KBM-7 (cell line): ENCODE measurements around the gene SRXN1.
"Not testable (repeated sequence)": the region's sequence is repeated elsewhere in the genome, so short reads cannot be mapped to it uniquely, and the experiment has no call there.

Experiments
- DNase-seq: peaks from one replicate; pipeline ENCODE4 v3.0.0-alpha.2; 2015
- in situ Hi-C: fragments of 300-500 bp; cut with MboI; formaldehyde crosslinking; loops from 2 replicates; pipeline ENCODE4 v1.14.3; 2020; ENCODE audit warnings: low sequenced_read_pairs, low pct_unique_long_range_greater_than_20kb, mixed read lengths

SRXN1 gene

GRCh38 chr20:642013-642397, 11.0 kb downstream of the SRXN1 start:
- in situ Hi-C loops, DNase-seq: not testable (repeated sequence)

DNA sequence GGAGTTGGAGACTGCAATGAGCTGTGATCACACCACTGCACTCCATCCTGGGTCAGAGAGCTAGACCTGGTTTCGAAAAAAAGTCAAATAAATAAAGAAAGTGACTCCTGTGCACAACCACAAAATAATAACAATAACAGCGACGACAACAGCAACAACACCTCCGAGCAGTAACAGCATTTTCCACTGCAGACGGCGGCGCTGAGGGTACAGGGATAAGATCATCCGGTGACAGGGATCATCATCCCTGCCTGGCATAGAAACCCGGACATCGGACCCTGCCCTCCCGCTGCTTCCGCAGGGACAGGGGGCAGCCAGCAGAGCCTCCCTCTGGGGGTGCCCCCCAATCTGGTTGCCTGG, 11.5 kb downstream of the SRXN1 start:
- no peak for DNase-seq
- in situ Hi-C loops, result no loop called here

GRCh38 chr20:640674-641515, 12.1 kb downstream of the SRXN1 start:
- no peak for DNase-seq
- in situ Hi-C loops, result no loop called here

DNA sequence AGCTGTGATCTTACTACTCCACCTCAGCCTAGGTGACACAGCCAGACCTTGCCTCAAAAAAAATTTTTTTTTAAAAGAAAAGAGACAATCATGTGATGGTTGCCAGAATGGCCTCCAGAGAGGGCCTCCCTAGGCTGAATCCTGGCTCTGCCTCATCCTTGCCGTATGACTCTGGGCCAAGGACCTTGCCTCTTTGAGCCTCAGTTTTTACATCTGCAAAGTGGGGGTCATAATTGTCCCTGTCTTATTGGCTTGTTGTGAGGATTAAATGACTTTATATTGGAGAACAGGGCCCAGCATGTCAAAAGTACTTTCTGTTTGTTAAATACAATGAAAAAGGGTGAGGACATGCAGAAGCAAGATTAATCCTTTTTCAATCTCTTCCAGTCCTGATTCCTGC, 14.4 kb downstream of the SRXN1 start:
- DNase-seq, result no peak
- in situ Hi-C loops, result no loop called here

DNA sequence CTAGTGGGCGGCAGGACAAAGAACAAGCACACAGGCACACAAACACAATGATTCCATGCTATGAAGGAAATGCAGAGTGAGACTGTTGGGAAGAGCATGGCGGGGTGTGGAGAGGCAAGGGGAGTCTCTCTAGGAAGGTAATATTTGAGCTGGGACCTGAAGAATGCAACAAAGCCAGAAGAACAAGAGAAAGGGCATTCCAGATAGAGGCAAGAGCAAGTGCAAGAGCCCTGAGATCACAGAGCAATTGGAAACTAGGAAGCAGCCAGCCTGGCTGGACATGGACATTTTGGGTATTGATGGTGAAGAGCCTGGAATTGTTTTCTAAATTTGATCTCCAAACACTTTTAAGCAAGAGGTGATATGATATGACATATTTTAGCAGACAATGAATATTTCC, 15.4 kb downstream of the SRXN1 start:
- in situ Hi-C loops, result no loop called here
- DNase-seq, result no peak

DNA sequence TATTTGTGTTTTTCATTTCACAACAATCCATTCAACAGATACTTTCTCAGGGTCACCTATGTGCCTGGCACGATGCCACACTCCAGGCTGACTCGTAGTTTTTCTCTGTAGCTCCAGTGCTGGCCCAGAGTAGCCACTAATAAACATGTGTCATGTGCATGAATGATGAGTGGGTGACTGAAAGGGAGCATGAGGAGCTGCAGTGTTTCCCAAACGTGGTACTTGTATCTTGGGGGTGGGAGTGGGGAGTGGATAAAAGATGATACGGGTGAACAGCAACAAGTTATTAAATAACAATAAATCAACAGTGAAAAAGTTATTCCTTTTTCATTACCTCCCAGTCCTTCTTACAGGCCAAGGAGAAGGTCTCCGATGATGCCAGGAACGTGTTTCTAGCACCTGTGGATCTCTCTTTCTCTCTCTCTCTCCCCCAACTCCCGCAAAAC, 17.1 kb downstream of the SRXN1 start:
- DNase-seq, result no peak
- in situ Hi-C loops, result no loop called here

GRCh38 chr20:635028-635892, 17.7 kb downstream of the SRXN1 start:
- DNase-seq, result no peak
- in situ Hi-C loops, result no loop called here

- no peak for DNase-seq
- in situ Hi-C loops, result no loop called here
Observed at GRCh38 chr20:634148-634925, 18.7 kb downstream of the SRXN1 start.

- DNase-seq, result no peak
- in situ Hi-C loops, result no loop called here
Observed at GRCh38 chr20:631101-631500, 21.9 kb downstream of the SRXN1 start.

DNA sequence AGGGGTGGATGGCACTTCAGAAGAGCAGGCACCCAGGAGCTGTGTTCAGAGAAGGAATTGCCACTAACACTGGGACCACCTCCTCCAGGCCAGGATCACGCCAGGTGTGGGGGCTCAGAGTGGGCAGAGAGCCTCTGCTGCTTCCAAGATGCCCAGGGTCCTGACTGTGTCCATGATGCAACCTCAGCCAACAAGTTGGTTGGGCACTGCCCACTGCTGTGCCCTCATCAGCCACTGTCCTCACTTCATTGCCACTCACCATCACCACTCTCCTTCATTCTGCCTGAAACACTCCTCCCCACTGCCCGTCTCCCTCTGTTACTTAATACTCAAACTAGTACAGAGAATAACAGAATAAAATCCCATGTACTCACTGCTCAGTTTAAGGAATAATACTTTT, 26.4 kb downstream of the SRXN1 start:
- no peak for DNase-seq
- in situ Hi-C loops, result no loop called here

GRCh38 chr20:625360-625932, 27.6 kb downstream of the SRXN1 start:
- DNase-seq, result peak; percentile 91
- in situ Hi-C loops, result no loop called here

DNA sequence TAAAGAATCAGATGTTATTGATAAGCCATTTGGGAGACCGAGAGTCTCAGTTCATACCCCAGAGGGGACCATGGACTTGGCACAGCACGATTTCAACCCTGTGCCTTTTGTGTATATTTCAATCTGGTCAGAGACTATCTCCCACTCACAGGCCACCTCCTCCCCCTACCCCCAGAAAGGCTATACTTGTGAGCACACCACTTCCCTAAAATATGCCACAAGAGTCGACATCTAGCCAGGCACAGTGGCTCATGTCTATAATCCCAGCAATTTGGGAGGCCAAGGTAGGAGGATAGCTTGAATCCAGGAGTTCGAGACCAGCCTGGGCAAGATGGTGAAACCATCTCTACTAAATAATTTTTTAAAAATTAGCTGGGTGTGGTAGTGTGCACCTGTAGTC, 29.3 kb downstream of the SRXN1 start:
- peak; percentile 50 for DNase-seq
- in situ Hi-C loops, result no loop called here

DNA sequence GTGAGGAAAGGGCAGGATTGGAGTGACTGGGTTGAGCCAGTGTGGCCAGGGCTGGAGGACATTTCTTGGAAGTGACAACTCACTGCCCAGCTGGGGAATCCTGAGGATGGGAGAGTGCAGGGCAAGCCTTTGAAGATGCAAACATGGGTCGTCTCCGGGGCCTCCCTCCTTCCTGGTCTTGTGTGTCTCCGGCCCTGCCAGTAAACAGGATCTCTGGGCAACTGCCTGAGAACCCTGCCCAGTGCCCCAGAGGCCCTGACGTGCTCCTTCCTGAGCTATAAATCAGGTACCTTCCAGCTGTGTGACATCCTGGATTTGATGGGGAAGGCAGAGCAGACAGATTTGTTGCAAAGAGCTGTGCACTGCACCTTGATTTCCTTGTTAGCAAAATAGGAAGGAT, 30.0 kb downstream of the SRXN1 start:
- DNase-seq, result no peak
- in situ Hi-C loops, result no loop called here

DNA sequence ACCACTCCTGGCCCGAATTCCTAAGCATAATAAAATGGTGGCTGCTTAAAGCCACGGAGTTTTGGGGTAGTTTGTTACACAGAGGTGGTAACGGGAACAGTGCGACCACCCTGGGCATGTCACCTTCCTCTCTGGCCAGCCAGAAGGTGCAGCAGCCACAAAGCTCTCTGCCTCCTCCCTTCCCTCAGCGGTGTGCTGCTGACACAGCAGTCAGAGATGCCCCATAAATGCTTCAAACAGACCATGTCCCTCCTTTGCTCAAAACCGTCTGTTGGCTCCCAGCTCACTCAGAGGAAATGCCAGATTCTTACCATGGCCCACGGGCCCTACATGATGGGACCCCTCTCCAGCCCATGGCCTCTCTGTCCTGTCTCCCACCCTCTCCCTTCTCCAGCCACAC, 30.8 kb downstream of the SRXN1 start:
- in situ Hi-C loops, result no loop called here
- no peak for DNase-seq

DNA sequence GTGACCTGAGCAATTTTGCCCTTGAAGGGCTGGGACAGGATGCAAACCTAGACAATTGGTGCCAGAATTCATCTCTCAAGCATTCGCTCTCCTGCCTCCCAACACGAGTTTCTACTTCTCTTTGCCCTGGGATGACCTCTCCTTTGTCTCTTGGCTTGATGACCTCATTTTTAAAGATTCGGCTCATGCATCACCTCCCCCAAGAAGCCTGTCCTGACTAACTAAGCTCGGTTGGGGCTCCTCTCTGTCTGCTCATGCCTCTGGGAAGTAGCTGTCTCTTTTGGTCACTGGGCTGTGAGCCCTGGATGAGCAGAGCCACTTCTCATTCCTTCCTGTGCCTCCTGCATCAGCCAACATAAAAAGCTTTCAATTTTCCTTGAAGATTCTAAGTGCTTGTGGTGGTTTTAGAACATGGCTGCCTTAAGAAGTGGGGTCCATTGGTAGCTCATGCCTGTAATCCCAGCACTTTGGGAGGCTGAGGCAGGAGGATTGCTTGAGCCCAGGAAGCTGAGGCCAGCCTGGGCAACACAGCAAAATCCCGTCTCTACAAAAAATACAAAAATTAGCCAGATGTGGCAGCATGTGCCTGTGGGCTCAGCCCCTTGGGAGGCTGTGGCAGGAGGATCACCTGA, 31.8 kb downstream of the SRXN1 start:
- peak; percentile 47 for DNase-seq
- in situ Hi-C loops, result no loop called here

- in situ Hi-C loops, result no loop called here
- DNase-seq, result no peak
Observed at GRCh38 chr20:620246-620645, 32.8 kb downstream of the SRXN1 start.

DNA sequence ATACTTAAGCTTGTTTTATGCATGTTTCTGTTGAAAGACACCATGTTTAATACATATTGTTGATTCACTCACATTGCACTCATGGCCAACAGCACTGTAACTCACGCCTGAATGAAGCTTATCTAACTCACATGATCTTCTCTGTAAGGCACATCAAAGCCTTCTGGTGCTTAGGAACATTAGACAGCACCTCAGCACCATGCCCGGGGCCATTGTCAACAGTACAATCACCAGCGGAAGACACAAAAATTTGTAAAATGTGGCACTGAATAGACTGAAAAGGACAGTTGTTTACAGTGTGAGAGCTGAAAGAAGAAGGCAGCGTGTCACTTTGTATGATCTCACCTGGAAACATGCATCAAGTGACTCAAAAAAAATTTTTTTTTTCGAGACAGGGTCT, 34.0 kb downstream of the SRXN1 start:
- in situ Hi-C loops, result no loop called here

GRCh38 chr20:617934-618690, 34.9 kb downstream of the SRXN1 start:
- no peak for DNase-seq
- in situ Hi-C loops, result no loop called here

More for the DNA sequence above, 34.0 kb downstream of the SRXN1 start:
- DNase-seq, result no peak
